GM18526 (cell line): ENCODE measurements around the gene ATP9A.

Source experiments
- POLR2A ChIP-seq: IDR thresholded peaks from 3 replicates; pipeline ENCODE4 v1.6.1; 2011; ENCODE audit not compliant: insufficient read length; ENCODE audit errors: extremely low read depth

ATP9A gene

DNA sequence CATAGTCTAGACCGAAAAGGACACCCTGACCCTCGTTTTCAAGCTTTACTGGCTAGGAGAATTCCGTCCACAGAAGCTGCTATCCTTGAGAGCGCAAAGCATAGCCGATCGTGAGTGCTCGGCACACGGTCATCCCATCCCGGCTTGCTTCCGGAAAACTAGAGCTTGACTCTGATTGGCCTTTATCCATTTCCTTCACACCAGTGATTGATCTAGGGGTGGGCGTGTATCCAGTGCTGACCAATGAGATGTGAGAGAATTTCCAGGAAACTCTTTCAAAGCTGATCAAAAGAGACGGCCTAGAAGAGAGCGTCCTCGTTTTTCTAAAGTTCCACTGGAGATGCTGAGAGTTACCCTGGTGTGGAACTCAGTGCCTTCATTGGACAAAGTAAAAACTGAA, 184.7 kb downstream of the ATP9A start:
- TF ChIP-seq POLR2A: no peak

DNA sequence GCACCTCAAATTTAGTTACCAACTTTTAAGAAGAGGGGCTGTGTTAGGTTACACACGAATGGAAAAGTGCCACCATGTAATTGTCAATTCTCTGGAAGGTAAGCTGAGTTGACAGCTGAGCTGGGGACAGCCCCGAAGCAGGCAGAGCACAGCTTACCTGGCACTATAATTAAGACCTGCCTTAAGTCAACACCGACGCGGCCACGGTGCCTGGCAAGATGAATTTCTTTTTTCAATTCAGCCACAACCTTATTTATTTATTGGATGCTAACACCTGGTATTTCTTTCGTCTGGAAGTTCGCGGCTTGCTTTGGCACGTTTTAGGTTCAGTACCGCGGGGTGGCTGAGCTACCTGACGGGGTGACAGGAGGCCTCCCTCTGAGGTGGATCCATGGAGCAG, 185.1 kb downstream of the ATP9A start:
- no peak for TF ChIP-seq POLR2A

DNA sequence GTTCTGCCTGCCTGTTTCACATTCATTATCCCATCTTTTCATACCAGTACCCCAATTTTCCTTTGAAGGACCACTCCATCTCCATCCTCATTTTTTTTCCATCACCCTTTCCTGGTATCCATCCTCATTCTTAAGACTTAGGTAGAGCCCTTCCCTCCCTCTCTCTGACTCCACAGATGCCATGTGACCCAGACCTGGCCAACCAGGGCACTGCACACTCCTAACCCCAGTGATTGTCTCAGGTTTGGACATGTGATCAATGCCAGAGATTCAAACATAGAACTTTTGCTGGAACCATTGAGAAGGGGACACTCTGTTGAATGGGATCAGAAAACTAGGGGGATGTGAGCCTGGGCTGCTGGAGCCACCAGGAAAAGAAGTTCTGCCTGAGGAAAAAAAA, 186.6 kb downstream of the ATP9A start:
- TF ChIP-seq POLR2A: no peak

DNA sequence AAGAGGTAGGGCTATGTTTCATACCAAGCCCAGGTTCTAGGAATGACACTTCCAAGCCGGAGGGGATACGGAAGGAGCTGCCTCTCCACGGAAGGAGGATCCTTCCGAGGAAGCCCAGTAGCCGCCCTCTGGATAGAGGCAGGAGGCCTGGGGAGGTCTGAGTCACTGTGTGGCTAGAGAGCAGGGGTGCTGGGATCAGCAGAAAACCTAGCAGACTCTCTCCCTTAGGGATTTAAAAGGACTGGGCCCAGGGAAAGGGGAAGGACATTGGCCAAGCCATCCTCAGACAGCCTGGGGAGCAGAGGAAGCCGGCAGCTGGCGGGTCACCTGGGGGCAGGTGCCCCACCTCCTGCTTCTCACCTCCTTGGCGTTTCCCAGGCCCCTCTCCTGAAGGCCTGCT, 189.1 kb downstream of the ATP9A start:
- no peak for TF ChIP-seq POLR2A

DNA sequence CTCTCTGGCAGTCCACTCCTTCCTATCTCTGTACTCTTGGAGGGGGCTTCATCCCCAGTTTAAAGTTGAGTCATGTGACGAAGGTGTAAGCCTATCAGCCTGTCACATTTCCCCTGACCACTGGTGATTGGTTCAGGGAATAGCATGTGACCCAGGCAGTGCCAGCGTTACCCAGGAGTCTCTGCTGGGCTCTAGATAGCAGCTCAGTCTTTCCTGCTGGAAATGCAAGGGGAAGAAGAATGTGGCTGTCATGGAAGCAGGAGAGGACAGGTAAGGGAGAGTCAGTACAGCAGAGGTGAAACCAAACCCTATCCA, 190.1 kb downstream of the ATP9A start:
- TF ChIP-seq POLR2A: no peak

DNA sequence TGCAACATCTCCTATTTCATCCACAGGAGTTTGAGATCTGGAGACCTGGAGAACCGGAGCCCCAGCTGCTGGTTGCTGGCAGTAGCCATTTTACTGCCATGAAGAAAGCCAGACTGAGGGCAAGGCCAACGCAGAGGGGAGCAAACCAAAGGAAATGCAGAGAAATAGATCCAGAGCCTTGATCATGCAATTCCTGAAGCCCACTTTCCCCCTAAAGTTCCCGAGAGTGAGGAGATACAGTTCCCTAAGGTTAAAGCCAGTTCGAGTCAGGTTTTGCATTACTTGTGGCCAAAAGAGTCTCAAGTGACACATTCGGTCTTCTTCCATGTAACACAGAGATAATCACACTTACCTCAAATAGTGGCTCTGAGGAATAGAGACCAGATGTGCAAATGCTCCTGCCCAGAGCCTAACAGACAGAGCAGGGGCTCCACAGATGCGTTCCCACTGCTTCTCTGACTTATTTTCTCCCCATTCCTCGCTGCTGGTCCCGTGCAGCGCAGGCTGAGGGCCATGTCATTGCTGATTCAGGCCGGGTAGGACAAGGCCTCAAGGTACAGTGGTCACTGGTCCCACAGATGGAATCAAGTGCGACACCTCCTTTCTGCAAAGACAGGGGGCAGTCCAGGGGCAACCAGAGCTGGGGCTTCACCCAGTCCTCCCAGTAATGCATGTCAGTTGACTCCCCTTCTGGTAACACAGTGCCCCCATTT, 190.6 kb downstream of the ATP9A start:
- TF ChIP-seq POLR2A: no peak

DNA sequence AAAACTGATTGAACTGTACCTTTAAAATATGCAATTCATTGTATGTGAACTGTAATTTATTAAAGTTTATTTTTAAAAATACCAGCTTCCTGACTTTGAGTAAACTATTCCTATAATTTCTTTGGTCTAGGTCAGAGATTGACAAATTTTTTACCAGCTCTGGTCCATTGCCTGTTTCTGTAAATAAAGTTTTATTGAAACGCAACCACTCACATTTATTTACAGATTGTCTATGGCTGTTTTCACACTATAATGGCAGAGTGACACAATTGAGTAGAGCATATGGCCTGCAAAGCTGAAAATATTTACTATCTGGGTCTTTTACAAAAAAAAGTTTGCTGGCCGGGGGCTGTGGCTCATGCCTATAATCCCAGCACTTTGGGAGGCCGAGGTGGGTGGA, 192.7 kb downstream of the ATP9A start:
- no peak for TF ChIP-seq POLR2A

DNA sequence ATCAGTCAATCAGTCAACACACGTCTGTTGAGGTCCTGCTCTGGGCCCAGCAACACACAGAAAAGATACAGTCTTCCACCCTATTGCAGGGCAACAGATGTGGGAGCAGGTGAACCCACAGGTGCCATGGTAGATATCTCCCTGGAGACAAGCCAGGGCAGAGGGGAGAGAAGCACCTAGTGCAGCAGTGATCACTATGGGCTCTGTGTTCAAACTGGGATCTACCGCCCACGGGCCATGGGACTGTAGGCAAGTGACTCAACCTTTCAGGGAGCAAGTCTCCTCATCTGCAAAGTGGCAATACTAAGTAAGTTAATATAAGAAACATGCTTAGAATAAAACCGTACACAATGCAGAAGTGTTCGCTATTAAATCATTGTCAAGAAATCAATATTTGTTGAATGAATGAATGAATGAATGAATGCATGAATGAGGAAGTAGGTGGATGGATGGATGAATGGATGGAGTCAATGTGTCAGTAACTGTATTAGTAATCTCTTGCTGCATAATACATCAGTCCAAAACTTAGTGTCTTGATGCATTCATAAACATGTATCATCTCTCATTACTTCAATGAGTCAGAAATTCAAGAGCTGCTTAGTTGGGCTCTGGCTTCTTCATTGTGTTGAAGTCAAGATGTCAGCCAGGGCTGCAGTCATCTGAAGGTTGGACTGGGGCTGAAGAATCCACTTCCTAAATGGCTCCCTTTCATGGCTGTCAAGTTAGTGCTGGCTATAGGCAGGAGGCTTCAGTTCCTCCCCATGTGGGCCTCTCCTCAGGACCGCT, 193.7 kb downstream of the ATP9A start:
- no peak for TF ChIP-seq POLR2A

DNA sequence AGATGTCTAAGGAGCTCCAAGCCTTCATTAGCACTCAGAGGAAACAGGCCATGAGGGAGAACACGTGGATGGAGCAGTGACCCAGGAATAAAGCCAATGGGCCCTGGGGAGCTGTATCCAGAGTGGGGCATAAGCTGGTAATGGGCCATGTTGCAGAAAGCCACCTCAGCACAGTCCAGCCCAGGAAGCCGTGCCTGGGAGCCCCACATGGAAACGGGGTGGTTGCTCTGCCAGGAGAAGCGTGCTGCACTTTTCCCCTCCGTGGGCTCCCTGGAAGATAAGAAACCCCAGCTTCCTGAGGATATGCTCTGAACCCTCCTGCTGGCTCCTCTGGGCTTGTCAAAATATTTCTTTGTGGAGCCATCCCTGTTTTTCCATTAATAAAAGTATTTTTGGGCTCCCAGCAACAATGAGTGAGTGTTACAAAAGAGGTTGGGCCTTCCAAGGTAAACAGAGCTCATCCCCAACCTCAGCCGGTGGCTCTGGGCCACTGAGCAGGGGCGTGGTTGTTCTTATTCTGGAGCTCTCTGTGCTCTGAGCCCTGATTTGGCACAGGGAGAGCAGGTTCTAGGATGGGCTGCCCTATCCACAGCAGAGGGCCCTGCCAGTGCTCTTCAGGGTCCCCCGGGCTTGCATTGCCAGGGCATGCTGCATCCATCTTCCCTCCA, 194.5 kb downstream of the ATP9A start:
- no peak for TF ChIP-seq POLR2A

DNA sequence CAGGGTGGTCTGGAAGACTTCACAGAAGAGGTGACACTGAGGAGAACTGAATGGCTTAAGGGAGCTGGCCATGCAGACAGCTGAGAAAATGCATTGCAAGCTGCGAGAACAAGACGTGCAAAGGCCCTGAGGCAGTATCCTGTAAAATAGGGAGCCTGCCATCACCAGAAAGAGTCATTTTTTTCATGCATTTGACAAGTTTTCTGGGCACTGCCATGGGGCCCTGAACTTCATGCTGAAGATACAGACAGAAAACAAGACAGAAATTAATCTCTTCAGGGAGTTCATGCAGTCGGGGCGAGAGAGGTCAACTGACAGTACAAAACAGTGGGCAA, 196.8 kb downstream of the ATP9A start:
- no peak for TF ChIP-seq POLR2A

DNA sequence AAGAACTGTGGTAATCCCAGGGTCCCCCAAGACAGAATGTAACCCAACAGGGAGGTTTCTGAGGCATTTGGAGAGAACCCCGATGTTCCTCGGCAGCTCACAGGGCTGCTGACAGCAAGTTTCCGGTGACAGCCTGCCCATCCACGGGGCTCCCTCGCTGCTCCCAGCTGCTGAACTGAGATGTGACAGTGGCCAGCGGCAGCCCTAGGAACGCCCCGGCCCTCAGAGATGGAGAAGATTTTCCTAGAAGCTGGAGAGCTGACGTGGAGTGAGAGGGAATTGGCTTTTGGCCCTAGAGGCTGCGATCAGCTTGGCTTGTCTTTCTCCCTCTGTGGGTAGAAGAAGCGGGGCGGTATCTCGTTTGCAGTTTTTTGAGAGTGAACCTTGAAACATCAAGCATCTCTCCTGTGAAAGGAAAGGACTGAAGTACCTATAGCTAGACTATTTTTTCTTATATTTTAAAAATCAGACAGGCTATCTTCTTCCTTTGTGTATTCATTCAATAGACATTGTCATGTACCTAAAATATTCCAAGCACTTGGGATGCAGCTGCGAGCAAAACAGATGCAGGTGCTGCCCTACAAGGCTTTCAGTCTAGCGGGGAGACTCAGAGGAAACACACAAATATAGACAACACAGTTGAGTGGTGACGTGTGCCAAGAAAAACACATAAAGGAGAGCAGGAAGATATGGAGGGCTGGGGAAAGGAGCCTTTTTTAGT, 197.3 kb downstream of the ATP9A start:
- TF ChIP-seq POLR2A: no peak

DNA sequence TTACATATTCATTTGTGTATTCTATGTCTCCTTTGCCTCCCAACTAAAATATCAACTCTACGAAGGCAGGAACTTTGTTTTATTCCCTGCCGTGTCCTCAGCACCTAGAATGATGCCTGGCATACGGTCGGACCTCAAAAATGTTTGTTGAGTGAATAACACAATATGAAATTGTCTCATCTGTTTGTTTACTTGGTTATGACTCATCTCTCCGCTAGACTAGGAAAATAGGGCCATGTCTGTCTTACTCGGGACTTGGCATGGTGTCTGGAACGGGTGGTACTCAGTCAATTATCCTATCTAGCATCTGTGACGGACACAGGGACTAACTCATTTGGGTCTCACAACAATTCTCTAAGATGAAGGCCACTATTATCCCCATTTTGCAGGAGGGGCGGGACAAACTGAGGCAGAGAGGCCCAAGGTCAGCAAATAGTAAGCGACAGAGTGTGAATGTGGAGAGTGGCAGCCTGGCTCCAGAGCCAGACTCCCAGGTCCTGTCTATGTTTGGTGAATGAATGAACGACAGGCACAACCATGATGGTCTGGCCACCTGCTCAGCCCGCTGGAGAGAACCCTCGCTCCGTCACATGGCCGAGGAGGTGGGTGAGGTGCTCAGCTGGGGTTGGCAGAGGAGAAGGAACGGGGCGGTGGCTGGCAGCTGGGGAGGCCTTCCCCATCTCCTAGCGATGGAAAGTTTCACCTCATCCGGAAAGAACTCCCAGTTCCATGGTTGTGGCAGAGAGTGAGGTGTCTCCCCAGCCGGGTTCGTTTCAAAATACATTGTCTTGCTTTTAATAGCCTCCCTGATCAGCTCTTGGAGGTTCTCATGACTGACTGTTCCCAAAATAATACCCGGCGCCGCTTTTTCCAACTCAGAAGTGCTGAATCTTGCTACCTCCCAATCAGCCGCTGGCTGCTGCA, 198.1 kb downstream of the ATP9A start:
- no peak for TF ChIP-seq POLR2A

DNA sequence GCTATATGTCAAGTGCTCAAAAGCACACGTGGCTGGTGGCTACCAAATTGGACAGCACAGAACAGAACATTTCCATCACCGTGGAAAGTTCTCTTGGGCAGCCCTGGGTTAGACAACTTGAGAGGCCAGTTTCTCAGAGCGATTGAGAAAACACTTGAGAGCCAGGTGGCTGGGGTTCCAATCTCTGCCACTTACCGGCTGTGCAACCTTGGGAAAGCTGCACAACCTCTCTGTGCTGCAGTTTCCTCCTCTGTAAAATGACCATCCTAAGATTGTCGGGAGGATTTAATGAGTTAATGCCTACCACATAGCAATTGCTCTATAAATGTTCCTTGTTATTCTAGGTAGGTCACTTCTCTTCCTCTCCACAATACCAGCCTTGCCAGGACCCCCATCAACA, 200.6 kb downstream of the ATP9A start:
- TF ChIP-seq POLR2A: no peak

DNA sequence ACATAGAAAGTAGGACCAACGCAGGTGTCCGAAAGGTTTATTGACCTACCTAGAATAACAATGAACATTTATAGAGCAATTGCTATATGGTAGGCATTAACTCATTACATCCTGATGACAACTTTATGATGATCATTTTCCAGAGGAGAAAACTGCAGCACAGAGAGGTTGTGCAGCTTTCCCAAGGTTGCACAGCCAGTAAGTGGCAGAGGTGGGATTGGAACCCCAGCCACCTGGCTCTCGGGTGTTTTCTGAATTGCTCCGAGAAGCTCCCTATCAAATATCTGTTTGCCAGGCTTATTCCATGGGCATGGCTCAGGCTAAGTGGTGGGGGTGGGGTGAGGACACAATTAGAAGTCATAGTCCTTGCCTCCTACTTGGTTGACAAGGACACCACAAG, 201.6 kb downstream of the ATP9A start:
- no peak for TF ChIP-seq POLR2A

DNA sequence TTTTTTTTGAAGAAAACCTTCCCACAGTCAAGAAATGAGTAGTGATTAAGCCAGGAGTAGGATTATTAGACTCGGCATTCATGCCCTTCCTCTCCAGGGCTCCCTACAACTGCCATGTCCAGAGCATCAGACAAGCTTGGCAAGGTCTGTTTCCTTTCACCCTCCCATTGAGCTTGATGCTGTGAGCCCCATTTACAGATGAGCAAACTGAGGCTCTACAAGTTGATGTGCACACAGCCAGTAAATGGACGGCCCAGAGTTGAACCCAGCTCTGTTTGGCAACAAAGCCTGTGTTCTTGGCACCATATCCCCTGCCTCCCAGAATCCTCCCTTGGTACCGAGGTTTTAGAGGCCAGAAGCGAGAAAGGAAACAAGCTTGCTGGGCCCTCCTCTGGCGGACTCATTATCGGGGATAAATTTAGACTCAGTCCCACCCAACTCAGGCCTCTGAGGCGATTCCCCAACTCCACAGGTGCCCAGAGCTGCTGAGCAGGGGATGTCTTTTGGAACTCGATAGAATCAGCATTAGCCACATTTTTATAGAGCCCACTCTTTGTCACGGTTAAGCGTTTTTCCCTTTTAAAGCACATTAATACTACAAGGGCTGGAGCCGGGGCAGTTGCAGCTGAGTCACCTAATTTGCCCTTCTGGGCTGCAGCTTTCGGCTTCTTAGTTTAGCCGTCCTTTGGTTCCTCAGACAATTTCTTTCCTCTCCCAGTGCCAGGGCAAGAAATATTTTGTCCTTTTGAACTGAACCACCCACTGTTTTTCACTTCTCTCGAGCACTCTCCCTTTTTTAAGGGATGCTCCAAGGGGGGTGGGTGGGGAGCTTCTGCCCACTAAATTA, 202.7 kb downstream of the ATP9A start:
- TF ChIP-seq POLR2A: no peak
